ENCODE measurements around the gene CENPP.

Gene CENPP

DNA sequence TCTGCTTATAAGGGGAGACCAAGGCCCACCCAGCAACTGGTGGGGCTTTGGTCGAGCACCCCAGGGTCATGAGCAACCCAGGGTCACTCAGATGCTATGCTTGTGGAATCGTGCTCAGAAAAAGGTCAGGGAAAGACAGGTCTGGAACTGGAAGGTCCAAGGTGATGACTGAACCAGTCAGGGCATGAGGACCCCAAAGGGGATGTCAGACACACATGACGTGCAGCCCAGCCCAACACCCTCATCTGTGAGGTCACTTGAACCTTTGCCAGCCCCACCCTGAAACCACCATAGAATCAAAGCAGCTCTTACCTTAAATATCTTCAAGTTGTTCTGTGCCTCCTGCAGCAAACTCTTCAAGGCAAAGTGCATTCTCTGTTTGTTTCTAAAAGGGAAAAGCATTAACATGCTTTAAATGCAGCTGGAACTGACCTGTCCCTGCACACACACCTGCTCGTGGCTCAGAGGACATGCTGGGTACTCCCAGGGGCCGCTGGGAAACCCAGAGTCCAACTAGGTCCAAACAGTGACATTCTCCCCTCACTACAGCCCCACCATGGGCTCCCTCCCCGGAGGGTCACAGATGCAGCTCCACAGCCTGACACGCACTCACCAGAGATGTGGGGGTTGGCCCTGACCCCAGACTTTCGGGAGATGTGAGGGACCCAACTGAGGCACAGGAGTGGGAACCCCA, 314.8 kb downstream of the CENPP start:
- DNase-seq (ENCODE audit: low spot score), result no peak

GRCh38 chr9:92641092-92641809, 315.5 kb downstream of the CENPP start:
- DNase-seq (ENCODE audit: low spot score), result no peak

DNA sequence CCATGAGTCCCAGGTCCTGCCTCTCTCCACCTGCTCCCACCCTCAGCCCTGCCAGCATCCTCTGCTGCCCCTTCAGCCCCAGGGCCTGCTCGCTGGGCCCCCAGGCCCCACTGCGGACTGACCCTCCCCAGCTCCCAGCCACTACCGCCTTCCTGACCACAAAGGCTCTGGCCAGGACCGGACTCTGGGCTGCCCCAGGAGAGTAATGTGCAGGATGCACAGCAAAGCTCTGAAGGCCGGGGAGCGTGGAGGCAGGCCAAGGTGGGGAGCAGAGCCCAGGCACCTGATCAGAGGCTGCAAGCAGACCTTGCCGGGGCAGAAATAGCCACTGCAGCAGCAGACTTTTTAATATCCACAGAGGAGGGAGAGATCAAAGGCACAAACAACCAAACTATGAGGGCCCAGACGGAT, 316.3 kb downstream of the CENPP start:
- DNase-seq (ENCODE audit: low spot score), result no peak

DNA sequence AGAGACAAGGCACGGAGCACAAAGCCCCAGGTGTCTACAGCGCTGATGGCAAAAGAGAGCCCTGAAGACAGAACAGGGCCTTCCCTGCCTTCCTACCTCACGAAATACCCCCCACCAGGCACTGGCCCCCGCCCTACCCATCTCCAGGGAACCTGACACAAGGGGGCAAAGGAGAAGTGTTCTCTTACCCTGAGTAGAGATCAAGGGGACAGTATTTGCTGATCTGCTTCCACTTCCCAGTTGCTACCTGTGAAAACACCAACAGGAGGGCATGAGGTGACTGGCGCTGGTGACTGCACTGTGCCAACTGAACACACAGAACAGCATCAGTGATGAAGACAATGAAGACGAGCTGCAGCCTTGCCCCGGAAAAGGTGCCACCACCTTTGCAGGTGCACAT, 316.8 kb downstream of the CENPP start:
- DNase-seq (ENCODE audit: low spot score), result no peak

- DNase-seq (ENCODE audit: low spot score), result no peak
Observed at GRCh38 chr9:92644278-92644677, 318.5 kb downstream of the CENPP start.

DNA sequence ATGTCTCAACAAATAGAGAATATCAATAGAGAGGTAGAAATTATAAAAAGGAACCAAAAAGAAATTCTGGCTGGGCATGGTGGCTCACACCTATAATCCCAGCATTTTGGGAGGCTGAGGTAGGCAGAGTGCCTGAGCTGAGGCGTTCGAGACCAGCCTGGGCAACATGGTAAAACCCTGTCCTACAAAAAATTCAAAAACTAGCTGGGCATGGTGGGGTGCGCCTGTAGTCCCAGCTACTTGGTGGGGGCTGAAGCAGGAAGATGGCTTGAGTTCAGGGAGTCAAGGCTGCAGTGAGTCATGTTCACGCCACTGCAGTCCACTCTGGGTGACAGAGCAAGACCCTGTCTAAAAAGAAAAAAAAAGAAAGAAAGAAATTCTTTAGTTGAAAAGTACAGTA, 319.3 kb downstream of the CENPP start:
- no peak for DNase-seq (ENCODE audit: low spot score)

DNA sequence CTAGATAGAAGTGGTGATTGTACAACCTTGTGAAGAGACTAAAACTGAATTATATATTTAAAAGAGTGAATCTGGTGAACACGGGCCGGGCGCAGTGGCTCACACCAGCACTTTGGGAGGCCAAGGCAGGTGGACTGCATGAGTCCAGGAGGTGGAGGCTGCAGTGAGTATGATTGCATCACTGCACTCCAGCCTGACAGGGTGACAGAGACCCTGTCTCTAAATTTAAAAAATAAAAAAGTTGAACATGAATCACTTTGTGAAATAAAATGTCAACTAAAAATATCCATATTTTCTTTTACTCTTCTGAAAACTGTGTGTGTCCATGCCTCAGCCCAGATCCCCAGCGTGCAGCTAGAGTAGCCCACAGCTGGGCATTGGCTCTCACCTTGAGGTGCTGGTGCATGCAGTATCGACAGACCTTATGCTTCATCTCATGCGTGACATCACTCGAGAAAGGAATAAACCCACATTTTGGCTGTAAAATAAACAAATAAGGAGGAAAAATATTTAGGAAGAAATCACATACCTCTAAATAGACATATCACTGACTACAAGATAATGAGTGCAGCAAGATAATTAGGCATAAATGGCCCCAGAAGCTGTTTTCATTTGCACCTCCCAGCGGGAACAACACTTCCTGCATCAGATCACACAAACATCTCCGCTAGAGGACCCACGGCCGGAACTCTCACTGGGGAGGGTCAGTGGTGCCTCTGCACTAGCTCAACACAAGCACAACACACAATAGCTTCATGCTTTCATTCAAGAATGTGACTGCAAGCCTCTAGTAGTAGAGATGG, 322.1 kb downstream of the CENPP start:
- DNase-seq (ENCODE audit: low spot score), result no peak

- DNase-seq (ENCODE audit: low spot score), result no peak
Observed at GRCh38 chr9:92648474-92648971, 322.8 kb downstream of the CENPP start.

GRCh38 chr9:92649007-92649406, 323.3 kb downstream of the CENPP start:
- no peak for DNase-seq (ENCODE audit: low spot score)

DNA sequence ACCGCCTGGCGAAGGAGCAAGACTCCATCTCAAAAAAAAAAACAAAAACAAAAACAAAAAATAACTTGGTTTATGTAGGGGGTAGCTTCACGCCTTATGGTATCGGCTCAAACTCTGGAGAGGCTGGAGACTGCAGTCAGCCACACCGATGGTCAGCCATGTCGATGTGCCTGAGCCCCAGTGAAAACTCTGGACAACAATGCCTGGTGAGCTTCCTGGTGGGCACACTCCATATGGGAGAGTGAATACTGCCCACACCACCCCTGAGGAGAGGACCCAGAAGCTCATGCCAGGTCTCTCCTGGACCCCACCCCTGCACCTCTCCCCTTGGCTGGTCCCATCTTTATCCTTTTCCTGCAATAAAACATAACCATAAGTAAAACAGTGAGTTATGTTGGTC, 324.5 kb downstream of the CENPP start:
- DNase-seq (ENCODE audit: low spot score), result no peak

- DNase-seq (ENCODE audit: low spot score), result no peak
Observed at GRCh38 chr9:92650839-92651621, 325.3 kb downstream of the CENPP start.

- DNase-seq (ENCODE audit: low spot score), result no peak
Observed at GRCh38 chr9:92652461-92652860, 326.7 kb downstream of the CENPP start.

- DNase-seq (ENCODE audit: low spot score), result no peak
Observed at GRCh38 chr9:92654481-92655301, 328.9 kb downstream of the CENPP start.

GRCh38 chr9:92655366-92655765, 329.6 kb downstream of the CENPP start:
- DNase-seq (ENCODE audit: low spot score), result no peak

DNA sequence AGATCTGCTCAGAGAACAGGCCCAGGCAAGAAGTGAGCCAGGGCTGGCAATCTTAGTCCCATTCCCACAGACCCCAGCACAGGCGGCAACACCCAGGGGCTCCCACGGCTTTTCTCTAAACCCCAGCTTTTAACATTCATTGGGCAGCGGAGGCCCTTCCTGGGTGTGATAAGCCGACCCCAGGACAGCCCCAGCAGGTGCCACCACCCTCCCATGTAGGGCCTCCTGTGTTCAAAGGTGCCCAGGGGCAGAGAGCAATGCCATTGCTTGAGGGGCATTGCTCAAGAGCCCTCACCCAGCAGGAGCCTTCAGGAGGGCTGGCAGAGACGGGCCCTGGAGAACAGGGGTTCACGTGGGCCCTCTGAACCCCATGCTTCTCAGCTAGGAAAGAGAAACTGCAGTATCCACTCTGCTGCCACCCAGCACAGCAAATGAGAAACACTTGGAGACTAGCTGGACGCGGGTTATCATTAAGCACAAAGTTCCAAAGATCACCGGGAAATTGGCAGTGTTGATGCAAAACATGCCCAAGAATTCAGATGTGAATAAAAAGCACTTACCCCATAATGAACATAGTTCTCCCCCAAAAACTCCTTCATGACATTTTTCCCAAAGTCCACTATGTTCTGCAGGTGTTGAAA, 330.3 kb downstream of the CENPP start:
- DNase-seq (ENCODE audit: low spot score), result no peak

DNA sequence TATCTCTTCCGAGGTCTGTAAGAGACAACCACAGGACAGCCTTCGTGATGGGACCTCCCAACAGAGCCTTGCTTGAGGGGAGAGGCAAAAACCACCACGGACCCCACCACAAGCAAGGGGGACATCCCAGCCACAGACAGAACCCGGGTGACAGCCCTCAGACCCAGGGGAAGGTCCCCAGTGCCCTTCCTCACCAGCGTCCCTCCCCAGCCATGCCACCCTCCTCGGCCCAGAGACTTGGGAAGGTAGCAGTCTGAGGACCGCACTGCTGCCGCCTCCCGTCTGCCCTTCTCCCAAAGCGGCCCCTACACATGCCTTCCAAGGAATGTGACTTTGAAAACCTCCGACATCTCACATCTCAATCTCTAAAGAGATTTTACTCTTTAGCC, 330.8 kb downstream of the CENPP start:
- no peak for DNase-seq (ENCODE audit: low spot score)

DNA sequence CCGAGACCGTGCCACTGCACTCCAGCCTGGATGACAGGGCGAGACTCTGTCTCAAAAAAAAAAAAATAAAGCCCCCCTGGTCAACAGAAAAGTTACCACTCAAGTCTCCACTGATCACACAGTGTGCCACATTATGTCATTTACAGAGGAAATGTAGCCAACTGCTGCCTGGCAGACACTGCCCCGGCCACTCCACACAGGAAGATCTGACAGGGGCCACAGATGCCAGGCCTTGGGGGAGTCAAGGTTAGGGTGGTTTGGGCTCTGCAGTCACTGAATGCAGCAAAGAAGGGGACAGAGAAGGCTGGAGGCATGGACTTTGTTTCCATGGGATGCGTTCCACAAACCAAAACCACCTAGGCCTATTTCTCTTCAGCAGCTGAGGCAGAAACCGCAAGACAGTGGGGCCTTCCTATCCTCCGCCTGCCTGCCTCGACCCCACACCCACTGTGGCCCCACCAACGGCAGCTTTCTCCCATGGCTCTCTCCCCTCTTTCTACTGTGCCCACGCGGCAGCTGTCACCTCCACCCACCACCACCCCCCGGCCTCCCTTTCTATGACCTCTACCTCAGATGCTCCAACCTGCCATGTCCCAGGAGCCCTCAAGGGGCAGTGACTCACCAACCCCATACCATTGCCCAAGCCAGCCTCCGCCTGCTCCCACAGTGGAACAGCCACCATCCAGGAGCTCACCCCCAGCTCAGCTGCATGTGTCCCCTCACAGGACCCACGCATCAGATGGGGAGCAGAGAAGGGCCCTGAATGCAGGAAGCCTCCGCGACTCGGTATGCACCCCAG, 331.7 kb downstream of the CENPP start:
- DNase-seq (ENCODE audit: low spot score), result no peak

GRCh38 chr9:92658176-92658575, 332.4 kb downstream of the CENPP start:
- no peak for DNase-seq (ENCODE audit: low spot score)

DNA sequence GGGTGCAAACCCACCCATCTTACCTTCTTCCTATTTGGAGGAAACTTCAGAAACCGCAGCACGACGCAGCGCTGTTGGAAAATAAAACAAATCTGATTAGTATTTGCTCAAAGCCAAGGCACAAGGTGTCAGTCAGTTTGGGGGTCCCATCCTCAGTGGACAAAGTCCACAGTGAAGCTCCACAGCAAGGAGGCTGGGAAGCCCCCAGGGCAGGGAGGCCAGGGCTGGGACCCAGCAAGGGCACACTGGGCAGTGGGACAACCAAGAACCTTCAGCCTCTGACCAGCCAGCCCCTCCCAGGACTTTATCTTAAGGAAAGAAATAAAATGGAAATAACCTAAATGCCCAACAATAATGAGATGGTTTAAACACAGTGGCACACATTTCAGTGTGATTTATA, 332.9 kb downstream of the CENPP start:
- DNase-seq (ENCODE audit: low spot score), result no peak

GRCh38 chr9:92659601-92660000, 333.8 kb downstream of the CENPP start:
- DNase-seq (ENCODE audit: low spot score), result no peak

Data from COLO829 (cell line).